Ovary (tissue), 9 donors: Measurements from ENCODE around the gene CLASP1. TPM values are rescaled to one million over a fixed set of nuclear protein-coding genes. Genes with fewer than 3 reads are reported as not detected.
"Not testable (repeated sequence)": the region's sequence is repeated elsewhere in the genome, so short reads cannot be mapped to it uniquely, and the experiment has no call there.

Experiments
- DNase-seq, 5 donors: peaks; one replicate each; pipeline ENCODE4 v3.0.0-alpha.2; 2019 to 2020
- H3K27ac ChIP-seq, 2 donors: fragments of 200-600 bp; one replicate each; pipeline versions ENCODE4 v1.5.1 to v1.8.0; 2019 to 2022
- H3K27me3 ChIP-seq: fragments of 200-600 bp; one replicate; pipeline ENCODE4 v1.8.0; 2022
- H3K36me3 ChIP-seq: fragments of 200-600 bp; sonication (generic); one replicate; pipeline ENCODE4 v1.5.1; 2019
- H3K4me1 ChIP-seq: one replicate; pipeline ENCODE4 v1.8.1; 2013; ENCODE audit warnings: mild to moderate bottlenecking, moderate library complexity; ENCODE audit not compliant: insufficient read depth
- H3K4me3 ChIP-seq: fragments of 200-600 bp; sonication (generic); one replicate; pipeline ENCODE4 v1.5.1; 2017
- H3K9me3 ChIP-seq, 2 donors: fragments of 200-600 bp in 1 of 2; sonication (generic) in 1 of 2; one replicate each; pipeline versions ENCODE4 v1.5.1 to v1.8.1; 2013 to 2019; ENCODE audit warnings: mild to moderate bottlenecking in 1 of 2, moderate library complexity in 1 of 2
- EP300 ChIP-seq: sonication (generic); formaldehyde crosslinking; IDR thresholded peaks from one replicate; pipeline ENCODE4 v1.6.1; 2017; ENCODE audit warnings: antibody characterized with exemption
- POLR2A ChIP-seq: fragments of 450-650 bp; IDR thresholded peaks from one replicate; pipeline ENCODE4 v1.6.1; 2017; ENCODE audit warnings: antibody characterized with exemption, mild to moderate bottlenecking, moderate library complexity
- WGBS, 3 donors: extraction: QIAGEN DNeasy Blood & Tissue Kit in 1 of 3; methylation state at CpG; one replicate each; pipeline versions ENCODE4 v1.1.5 to v1.1.7; 2013 to 2017; 5-methylcytosine and 5-hydroxymethylcytosine counted together
- intact Hi-C, 4 donors: fragments of 100-400 bp; cut with DNase I; formaldehyde crosslinking; loops; one replicate each; pipeline versions ENCODE4 v1.11.0 to v1.15.1; 2022 to 2023
- polyA plus RNA-seq, 2 donors: library from polyadenylated mRNA; stranded (reverse); fragments of 200-250 nt in 1 of 2; fragments of 350-450 nt in 1 of 2; fragmentation: Illumina TruSeq in 1 of 2; extraction: RNeasy Lipid Tissue Mini Kit (QIAGEN cat#74804) in 1 of 2; gene quantifications; one replicate each; pipeline ENCODE4 v1.2.3, GENCODE V29; 2013 to 2014
- total RNA-seq, 7 donors: library from RNA; depleted of rRNA in 2 of 7; stranded (reverse); fragments of >200 nt in 2 of 7; fragmentation: NEBNext Ultra II Directional in 3 of 7; extraction: Animal tissue kit (Norgen Biotek cat#: 25700) in 3 of 7; gene quantifications; one replicate each; pipeline versions ENCODE4 v1.1.0 to v1.2.4, GENCODE V29; 2016 to 2023
- TF ChIP-seq, protein P1 (sequence below), 3 donors: fragments of 450-650 bp in 2 of 3; fragments of 200-600 bp in 1 of 3; IDR thresholded peaks; one replicate each; pipeline versions ENCODE4 v1.5.1 to v1.8.0; 2016 to 2022; ENCODE audit warnings: antibody characterized with exemption in 3 of 3, mild to moderate bottlenecking in 1 of 3
- donor health status: DM: no; HTN: no; CAD: no; lungs with moderate emphysema.
- donor health status: DM: no; HTN: no; CAD: no.
- donor health status: Bipolar disorder and iron deficiency.
- donor health status: DM: yes; HTN: yes; CAD: no.
- donor health status: DM: no; HTN: no; CAD: no.
- donor health status: DM: yes; HTN: yes; CAD: no.

CLASP1 gene
- total and polyA plus RNA-seq, 9 donors = 15.8 to 58.7 (median 47.9) TPM

DNA sequence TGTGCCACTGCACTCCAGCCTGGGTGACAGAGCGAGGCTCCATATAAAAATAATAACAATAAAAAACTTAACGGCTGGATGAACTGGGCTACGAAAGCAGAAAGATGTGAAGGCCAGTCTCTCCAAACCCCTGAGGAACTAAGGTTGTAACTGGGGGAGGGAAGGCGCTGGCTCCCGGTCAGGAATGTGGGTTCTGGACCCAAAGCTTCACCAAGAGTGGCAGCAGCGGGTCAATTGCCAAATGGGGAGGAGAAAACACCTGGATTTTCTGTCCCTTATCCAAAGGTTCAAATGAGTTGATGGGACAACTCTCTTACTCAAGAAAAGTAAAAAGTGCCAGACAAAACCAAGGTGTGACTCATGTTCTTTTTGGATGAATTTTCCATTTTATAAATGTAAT is 304.2 kb downstream of the CLASP1 start:
- Histone ChIP-seq H3K4me3 (no peak overlapping the region), H3K4me1 (no peaks in the 10 kb centered on the region), H3K27me3 (no peaks in the 10 kb centered on the region), H3K9me3 (no peaks in the 10 kb centered on the region), H3K36me3 (no peaks in the 10 kb centered on the region), H3K27ac (no peak overlapping the region)
- TF ChIP-seq EP300 (no peak), POLR2A (no peak)
- TF ChIP-seq, protein P1, sequence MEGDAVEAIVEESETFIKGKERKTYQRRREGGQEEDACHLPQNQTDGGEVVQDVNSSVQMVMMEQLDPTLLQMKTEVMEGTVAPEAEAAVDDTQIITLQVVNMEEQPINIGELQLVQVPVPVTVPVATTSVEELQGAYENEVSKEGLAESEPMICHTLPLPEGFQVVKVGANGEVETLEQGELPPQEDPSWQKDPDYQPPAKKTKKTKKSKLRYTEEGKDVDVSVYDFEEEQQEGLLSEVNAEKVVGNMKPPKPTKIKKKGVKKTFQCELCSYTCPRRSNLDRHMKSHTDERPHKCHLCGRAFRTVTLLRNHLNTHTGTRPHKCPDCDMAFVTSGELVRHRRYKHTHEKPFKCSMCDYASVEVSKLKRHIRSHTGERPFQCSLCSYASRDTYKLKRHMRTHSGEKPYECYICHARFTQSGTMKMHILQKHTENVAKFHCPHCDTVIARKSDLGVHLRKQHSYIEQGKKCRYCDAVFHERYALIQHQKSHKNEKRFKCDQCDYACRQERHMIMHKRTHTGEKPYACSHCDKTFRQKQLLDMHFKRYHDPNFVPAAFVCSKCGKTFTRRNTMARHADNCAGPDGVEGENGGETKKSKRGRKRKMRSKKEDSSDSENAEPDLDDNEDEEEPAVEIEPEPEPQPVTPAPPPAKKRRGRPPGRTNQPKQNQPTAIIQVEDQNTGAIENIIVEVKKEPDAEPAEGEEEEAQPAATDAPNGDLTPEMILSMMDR (IDR thresholded peaks at IDR 0.05) = no peak
- 87 to 89% (median 89%) methylated on average over 6 of the region's 6 CpGs for WGBS, 3 donors
- intact Hi-C loops = no loop called here
- no peak for DNase-seq

DNA sequence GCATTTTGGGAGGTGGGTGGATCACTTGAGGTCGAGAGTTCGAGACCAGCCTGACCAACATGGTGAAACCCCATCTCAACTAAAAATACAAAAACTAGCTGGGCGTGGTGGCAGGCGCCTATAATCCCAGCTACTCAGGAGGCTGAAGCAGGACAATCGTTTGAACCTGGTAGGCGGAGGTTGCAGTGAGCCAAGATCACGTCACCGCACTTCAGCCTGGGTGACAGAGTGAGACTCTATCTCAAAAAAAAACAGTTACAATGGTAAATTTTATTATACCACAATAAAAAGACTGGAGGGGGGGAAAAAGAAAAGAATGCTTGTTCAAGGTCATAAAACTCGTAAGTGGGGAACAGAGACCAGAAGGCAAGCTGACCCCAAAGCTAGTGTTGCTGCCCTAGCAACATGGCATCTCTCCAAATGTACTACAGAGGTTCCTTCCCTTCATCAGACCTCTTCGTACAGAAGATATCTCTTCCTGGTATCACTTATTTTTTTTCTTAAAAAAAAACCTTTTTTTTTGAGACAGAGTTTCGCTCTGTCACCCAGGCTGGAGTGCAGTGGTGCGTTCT is 305.3 kb downstream of the CLASP1 start:
- intact Hi-C loops, H3K36me3 ChIP-seq, H3K4me3 ChIP-seq, H3K27me3 ChIP-seq, DNase-seq, H3K9me3 ChIP-seq, H3K4me1 ChIP-seq, H3K27ac ChIP-seq: not testable (repeated sequence)
- WGBS, 3 donors = 72 to 81% (median 78%) methylated on average over 12 of the region's 12 CpGs

DNA sequence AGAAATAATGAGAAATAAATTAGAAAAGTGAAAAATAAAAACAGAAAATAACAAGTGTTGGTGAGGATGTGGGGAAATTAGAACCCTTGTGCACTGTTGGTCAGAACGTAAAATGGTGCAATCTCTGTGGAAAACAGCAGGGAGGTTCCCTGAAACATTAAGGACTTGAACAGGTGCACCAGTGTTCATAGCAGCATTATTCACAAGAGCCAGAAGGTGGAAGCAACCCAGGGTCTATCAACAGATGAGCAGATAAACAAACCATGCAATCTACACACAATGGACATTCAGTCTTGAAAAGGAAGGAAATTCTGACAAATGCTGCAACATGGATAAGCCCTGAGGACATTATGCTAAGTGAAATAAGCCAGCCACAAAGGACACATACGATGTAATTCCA is 306.1 kb downstream of the CLASP1 start:
- Histone ChIP-seq H3K36me3 (no peaks in the 10 kb centered on the region), H3K27me3 (no peaks in the 10 kb centered on the region), H3K27ac (no peak overlapping the region), H3K4me3 (no peak overlapping the region), H3K4me1 (no peaks in the 10 kb centered on the region), H3K9me3 (no peaks in the 10 kb centered on the region)
- TF ChIP-seq, protein P1 (IDR thresholded peaks at IDR 0.05) = no peak
- TF ChIP-seq POLR2A = no peak
- no peak for TF ChIP-seq EP300
- 90 to 98% (median 91%) methylated on average over 2 of the region's 2 CpGs for WGBS, 3 donors
- intact Hi-C loops = no loop called here
- DNase-seq = no peak

DNA sequence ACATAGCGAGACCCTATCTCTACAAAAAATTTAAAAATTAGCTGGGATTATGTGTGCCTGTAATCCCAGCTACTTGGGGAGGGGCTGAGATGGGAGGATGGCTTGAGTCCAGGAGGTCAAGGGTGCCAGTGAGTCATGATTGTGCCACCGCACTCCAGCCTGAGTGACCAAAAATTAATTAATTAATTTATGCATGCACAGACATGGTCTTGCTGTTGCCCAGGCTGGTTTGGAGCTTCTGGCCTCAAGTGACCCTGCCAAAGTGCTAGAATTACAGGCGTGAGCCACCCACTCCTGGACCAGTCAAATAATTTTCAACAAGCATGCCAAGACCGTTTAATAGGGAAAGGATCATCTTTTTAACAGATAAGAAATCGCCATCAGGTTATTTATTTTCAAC is 306.5 kb downstream of the CLASP1 start:
- 87 to 91% (median 88%) methylated on average over 5 of the region's 5 CpGs for WGBS, 3 donors
- Histone ChIP-seq H3K4me1 (no peaks in the 10 kb centered on the region), H3K9me3 (no peaks in the 10 kb centered on the region), H3K36me3 (no peaks in the 10 kb centered on the region), H3K27ac (no peak overlapping the region), H3K27me3 (no peaks in the 10 kb centered on the region), H3K4me3 (no peak overlapping the region)
- intact Hi-C loops = no loop called here
- TF ChIP-seq EP300 (no peak), POLR2A (no peak)
- TF ChIP-seq, protein P1 (IDR thresholded peaks at IDR 0.05) = no peak
- no peak for DNase-seq

DNA sequence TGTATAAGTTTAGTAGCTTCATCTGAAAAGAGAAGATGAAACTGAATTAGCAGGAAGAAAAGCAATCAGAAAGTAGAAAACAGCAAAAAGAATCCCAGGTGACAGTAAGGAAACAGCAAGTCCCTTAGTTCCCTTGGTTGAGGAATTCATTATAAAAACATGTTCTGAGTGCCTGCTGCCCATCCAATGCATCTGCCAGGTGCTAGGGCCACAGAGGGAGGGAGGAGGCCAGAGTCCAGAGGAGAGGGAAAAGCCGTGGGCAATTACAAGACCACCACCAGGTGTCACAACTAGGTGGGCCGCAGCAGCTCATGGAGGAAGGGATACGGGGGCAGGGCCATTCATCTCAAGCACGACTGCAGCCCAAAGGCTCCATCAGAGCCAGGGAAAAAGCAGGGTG is 308.3 kb downstream of the CLASP1 start:
- TF ChIP-seq EP300 (no peak), POLR2A (no peak)
- Histone ChIP-seq H3K9me3 (no peaks in the 10 kb centered on the region), H3K36me3 (no peaks in the 10 kb centered on the region), H3K4me3 (no peak overlapping the region), H3K27me3 (no peaks in the 10 kb centered on the region), H3K27ac (no peak overlapping the region), H3K4me1 (no peaks in the 10 kb centered on the region)
- WGBS, 3 donors = 91 to 93% (median 91%) methylated on average over 4 of the region's 4 CpGs
- DNase-seq = no peak
- intact Hi-C loops = no loop called here
